Activated naive CD8-positive, alpha-beta T cell treated with anti-CD3 and anti-CD28 coated beads, Interleukin-2, amount 50 U/mL, for 24 hours (primary cell): ENCODE data around the gene MYB.

Source experiments
- ATAC-seq: fragments of 150-1000 bp; cut with Tn5 transposase; one replicate; pipeline ENCODE4 v1.10.0; 2021
- DNase-seq: peaks from one replicate; pipeline ENCODE4 v3.0.0; 2021
- H3K27ac Mint-ChIP-seq: one replicate; pipeline ENCODE4 v1.8.0; 2021; ENCODE audit warnings: mild to moderate bottlenecking, mixed read lengths
- H3K27me3 Mint-ChIP-seq: one replicate; pipeline ENCODE4 v1.8.0; 2021; ENCODE audit warnings: mixed read lengths
- H3K36me3 Mint-ChIP-seq: one replicate; pipeline ENCODE4 v1.8.0; 2021; ENCODE audit warnings: low read depth, mixed read lengths
- H3K4me1 Mint-ChIP-seq: one replicate; pipeline ENCODE4 v1.8.0; 2021; ENCODE audit warnings: mixed read lengths
- H3K4me3 Mint-ChIP-seq: one replicate; pipeline ENCODE4 v1.8.0; 2021; ENCODE audit warnings: mild to moderate bottlenecking, moderate library complexity, mixed read lengths
- H3K9me3 Mint-ChIP-seq: one replicate; pipeline ENCODE4 v1.8.0; 2021; ENCODE audit warnings: mixed read lengths

MYB gene

DNA sequence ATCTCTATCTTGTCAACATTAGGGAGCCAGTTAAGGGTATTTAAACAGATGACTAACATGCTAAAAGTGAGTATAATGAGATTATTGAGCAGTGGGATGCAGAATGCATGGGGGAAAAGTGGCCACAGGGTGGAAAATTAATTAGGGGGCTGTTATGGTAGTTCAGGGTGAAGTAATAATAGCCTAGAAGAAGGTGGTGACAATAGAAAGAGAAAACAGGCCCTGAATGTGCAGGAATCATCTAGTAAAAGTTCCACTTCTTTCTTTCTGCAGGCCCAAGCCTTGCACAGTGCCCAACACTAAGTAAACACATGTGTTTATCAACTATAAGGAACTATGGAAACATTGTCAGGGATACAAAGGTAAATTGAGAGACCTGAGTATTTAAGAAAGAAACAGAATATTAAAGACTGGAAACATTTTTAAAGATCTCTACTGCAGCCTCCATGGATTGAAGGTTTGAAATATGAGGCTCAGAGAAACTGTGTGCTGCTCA lies 7.1 kb upstream of the MYB start:
- Mint-ChIP-seq H3K4me1 (peaks cover 33% of the 10 kb centered on the region), H3K9me3 (no peaks in the 10 kb centered on the region), H3K27ac (no peak overlapping the region), H3K36me3 (no peaks in the 10 kb centered on the region), H3K4me3 (no peak overlapping the region), H3K27me3 (no peaks in the 10 kb centered on the region)
- no peak for DNase-seq
- no peak for ATAC-seq

DNA sequence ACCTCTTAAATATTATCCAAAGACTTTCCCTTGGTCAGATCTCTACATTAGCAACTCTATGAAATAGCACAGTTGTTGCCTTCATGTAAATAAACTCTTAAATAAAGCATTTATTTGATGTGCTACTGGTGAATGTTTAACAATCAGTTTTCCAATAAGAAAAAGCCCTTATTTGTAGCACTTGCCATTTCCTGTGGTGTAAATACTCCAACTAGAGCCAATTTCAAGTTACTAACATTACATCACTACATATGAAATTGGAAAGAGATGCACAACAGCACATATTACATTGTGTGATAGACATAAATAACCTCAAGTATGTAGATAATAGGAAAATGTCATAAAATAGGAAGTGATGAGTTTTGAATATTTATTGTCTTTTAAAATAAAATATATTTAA lies 5.0 kb upstream of the MYB start:
- H3K36me3 Mint-ChIP-seq, result no peaks in the 10 kb centered on the region
- ATAC-seq, result no peak
- H3K27ac Mint-ChIP-seq, result no peak overlapping the region

DNA sequence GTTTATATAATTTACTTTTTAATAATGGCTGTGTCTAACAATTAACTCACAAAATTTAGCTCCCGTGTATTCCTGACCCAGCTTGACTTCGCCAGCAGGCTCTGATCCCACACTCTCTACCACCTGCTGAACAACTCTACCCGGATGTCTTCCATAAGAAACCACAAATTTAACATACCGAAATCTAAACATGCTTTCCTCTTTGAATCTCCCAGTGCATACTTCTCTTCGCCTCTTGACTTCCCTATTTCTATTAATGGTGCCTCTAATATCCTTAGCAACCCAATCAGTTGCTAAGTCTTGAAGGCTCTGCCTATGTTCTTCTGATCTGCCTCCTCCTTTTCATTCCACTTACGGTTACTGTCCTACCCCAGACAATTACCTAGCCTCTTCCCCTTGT lies 4.6 kb upstream of the MYB start:
- Mint-ChIP-seq H3K9me3 (no peaks in the 10 kb centered on the region), H3K4me1 (peaks cover 30% of the 10 kb centered on the region), H3K36me3 (no peaks in the 10 kb centered on the region), H3K4me3 (no peak overlapping the region), H3K27me3 (no peaks in the 10 kb centered on the region), H3K27ac (no peak overlapping the region)
- ATAC-seq (no peak), DNase-seq (no peak)

More for the DNA sequence above, 5.0 kb upstream of the MYB start:
- Mint-ChIP-seq H3K4me3 (no peak overlapping the region), H3K27me3 (no peaks in the 10 kb centered on the region), H3K4me1 (peaks cover 33% of the 10 kb centered on the region), H3K9me3 (no peaks in the 10 kb centered on the region)
- no peak for DNase-seq

DNA sequence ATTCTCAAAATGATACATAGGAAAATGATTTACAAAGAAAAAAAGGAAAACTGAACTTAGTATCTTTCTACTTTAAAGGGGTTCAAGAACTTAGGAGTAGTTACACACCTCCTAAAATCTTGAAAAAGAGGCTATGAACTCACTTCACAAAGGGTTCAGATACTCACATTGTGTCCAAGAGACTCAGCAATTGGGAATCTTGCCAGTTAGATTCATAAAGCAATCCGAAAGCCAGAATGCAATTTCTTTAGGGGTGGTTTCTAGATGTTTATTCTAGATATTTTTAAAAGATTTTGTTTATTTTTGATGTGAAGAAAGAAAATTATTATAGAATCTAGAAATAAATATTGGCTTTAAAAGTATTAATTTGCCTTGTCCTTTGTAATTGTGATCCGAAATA lies 1.7 kb upstream of the MYB start:
- ATAC-seq (no peak), DNase-seq (no peak)
- Mint-ChIP-seq H3K4me3 (no peak overlapping the region), H3K4me1 (peaks cover 42% of the 10 kb centered on the region), H3K36me3 (no peaks in the 10 kb centered on the region), H3K9me3 (no peaks in the 10 kb centered on the region), H3K27ac (peak overlapping the region; percentile 98), H3K27me3 (no peaks in the 10 kb centered on the region)

DNA sequence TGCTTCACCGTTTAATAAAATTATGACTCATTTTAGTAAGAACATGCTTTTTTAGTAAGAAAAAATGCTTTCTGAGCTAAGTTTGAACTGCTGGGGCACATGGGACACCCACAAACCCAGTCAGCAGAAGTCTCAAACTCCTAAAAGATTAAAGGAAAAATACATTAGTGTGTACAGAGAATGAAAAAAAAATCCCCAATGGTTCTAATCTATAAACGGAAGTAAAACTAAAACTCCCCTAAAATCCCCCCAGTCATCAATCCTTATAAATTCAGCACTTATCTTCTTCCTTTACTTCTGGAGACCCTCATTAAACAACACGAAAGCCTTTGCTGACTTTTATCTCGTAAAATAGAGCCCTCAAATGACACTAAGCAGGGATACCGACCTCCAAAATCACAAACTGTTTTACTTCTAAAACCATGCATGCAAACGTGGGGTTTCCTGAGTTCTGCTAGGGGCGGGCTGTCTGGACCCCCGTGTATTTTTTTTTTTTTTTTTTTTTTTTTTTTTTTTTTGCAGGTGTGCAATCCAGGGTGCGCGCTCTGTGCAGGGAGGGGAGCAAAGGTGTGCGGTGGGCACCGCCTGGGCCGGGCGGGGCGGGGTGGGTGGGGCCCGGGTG lies 1.1 kb upstream of the MYB start:
- Mint-ChIP-seq H3K4me1 (peaks cover 43% of the 10 kb centered on the region), H3K4me3 (peak overlapping the region; percentile 82), H3K27me3 (no peaks in the 10 kb centered on the region), H3K27ac (peak overlapping the region; percentile 98), H3K9me3 (no peaks in the 10 kb centered on the region), H3K36me3 (no peaks in the 10 kb centered on the region)
- DNase-seq (no peak), ATAC-seq (no peak)

DNA sequence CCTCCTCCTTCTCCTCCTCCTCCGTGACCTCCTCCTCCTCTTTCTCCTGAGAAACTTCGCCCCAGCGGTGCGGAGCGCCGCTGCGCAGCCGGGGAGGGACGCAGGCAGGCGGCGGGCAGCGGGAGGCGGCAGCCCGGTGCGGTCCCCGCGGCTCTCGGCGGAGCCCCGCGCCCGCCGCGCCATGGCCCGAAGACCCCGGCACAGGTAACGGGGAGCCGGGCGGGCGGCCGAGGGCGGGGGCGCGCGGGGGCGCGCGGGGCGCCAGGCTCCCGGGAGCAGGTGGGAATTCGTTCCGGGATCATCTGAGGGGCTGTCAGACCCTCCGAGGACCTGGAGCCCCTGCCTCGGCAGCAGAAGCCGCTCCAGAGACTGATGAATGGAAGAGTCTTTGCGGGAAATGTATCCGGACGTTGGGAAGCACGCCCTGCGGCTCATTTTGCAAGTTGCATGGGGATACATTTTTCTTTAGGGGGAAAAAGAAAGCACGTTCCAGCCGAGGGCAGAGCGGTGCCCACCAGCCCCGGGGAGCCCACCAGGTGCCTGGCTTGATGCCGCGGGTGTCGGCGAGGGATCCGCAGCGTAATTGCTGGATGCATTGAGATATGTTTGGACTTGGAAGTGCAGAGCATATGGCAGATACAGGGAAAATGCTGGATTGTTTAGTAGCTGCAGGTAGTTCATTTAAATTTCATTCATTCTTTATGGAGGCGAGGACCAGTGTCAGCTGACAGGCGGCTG lies 394 bp downstream of the MYB start:
- Mint-ChIP-seq H3K36me3 (peaks cover 11% of the 10 kb centered on the region), H3K27ac (peak overlapping the region; percentile 96), H3K4me1 (peaks cover 50% of the 10 kb centered on the region), H3K4me3 (peak overlapping the region; percentile 98), H3K27me3 (no peaks in the 10 kb centered on the region), H3K9me3 (no peaks in the 10 kb centered on the region)
- DNase-seq, result peak; percentile 32
- peak; percentile 1 for ATAC-seq

DNA sequence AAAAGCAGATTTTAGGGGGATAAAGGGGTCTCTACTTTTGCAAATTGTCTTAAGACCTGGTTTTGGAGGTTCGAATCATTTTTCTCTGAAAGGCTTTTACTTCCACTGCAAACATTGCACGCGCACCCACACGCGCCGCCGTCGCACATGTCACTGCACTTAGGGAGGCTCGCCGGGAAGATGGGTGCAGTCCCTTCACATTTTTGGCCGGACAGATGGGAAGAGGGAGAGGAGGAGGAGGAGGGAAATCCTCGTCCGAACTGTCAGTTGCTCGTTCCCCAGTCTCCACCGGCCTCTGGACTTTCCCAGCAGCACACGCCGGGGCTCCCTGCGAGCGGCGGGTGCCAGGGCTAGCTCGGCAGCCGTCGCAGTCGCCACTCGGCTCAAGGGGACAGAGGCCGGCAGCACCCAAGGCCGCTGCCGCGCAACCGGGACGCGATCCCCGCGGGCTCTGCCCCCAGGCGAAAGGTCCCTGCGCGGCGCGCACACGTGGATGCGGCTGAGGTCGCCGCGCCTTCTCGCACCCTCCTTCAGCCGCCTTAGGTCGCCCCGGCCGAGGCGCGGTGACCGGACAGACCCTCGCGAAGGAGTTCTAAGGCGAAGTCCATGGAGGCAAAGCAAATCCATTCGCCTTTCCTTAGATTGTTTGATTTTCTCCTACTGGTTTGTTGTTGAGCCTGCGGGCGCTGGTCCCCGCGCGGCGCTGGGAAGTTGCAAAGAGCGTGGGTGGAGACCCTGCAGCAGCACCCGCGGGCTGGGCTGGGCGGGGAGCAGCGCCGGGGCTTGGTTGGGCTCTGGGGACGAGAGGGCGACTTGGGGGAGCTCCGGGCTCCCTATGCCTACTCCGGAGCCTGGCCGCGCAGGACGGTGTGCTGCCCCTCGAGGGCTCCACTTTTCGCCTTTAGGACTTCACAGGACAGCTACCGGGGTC lies 1.2 kb downstream of the MYB start:
- Mint-ChIP-seq H3K27me3 (no peaks in the 10 kb centered on the region), H3K4me1 (peaks cover 44% of the 10 kb centered on the region), H3K36me3 (peaks cover 17% of the 10 kb centered on the region), H3K9me3 (no peaks in the 10 kb centered on the region), H3K27ac (peak overlapping the region; percentile 96), H3K4me3 (peak overlapping the region; percentile 98)
- ATAC-seq (peak; percentile 18), DNase-seq (peak; percentile 62)

DNA sequence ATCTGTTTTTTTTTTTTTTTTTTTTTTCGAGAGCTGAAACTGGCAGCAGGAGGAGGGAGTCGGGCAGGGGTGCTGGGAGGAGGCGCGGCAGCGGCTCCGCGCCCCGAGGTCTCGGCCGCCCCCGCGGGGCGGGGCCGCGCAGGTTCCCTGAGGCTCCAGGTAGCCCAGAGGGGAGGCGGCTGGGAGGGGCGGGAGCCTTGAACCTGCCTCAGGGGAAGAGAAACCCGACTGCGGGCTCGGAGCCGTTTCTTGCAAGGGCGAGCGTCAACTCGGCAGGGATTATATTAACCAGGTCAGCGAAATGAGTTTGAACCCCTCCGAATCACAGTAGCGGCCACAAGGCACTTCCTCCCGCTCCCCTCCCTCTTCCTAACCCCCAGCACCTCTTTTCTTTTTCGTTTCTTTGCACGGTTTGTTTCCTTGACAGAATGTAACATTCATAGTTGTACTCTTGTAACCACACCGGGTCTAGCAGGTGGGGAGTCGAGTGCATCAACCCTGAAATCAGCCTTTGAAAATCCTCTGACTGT lies 2.0 kb downstream of the MYB start:
- H3K36me3 Mint-ChIP-seq, result peaks cover 22% of the 10 kb centered on the region
- no peaks in the 10 kb centered on the region for H3K27me3 Mint-ChIP-seq
- DNase-seq (peak; percentile 76), ATAC-seq (peak; percentile 51)
- H3K9me3 Mint-ChIP-seq, result no peaks in the 10 kb centered on the region
- peak overlapping the region; percentile 98 for H3K4me3 Mint-ChIP-seq
- peak overlapping the region; percentile 96 for H3K27ac Mint-ChIP-seq
- H3K4me1 Mint-ChIP-seq, result peaks cover 44% of the 10 kb centered on the region

DNA sequence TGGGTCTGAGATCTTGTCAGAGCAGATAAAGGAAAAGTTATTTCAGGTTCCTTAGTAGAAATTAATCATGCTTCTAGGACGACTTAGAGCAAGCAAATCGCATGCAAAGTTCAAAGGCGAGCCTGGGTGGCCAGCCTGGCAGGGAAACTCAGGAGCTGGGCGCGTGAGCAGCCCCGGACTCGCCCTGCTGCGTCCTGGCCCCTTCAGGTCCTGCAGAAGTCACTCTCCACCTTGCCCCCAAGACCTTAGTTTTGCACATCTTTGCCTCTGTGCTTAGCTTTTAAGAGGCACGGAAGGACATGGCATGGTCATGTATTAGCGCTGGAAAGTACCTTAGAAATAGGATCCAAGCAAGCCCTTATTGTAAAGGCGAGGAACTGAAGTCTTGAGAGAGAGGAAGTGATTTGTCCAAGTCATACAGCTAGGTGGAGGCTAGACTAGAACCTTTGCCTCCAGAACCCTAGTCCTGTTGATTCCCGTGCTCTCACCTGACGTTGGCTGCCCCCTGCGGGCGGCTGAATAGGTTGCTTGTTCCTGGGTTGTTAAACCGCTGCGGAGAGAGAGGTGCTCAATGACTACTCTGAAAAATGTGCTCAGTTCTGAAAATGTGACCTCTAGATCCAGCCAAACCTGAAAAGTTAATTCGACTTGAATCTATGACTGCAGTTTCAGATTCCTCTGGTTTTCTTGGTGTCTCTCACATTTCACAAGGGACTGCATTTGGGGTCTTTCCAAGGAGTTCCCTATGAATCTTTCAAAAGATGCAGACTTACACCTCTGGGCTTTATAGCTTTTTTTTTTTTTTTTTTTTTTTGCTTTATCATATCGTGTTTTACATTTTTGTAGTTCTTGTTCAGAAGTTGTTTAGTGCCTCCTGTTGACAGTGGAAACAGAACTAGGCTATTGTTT lies 2.7 kb downstream of the MYB start:
- Mint-ChIP-seq H3K4me3 (peak overlapping the region; percentile 98), H3K27me3 (no peaks in the 10 kb centered on the region), H3K36me3 (peaks cover 26% of the 10 kb centered on the region), H3K27ac (peak overlapping the region; percentile 96), H3K9me3 (no peaks in the 10 kb centered on the region), H3K4me1 (peaks cover 42% of the 10 kb centered on the region)
- peak; percentile 45 for ATAC-seq
- peak; percentile 79 for DNase-seq

DNA sequence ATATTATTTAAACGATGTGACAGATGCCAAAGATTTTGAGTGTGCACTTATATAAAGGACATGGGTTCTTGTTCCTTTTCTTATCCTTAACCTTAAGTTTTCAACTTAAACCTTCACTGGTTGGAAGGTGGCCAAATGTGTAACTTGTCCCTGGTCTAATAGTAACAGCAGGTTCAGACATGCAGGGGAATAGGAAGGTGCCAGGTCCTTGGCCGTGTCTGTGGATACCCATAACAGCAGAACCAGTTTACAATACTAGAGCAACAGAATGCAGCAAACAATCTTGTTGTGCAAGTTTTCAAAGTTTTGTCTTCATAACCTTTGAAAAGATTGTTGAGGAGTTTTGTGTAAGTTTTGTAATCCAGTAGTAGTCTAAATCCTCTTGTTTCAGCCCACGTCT lies 4.4 kb downstream of the MYB start:
- Mint-ChIP-seq H3K4me1 (peaks cover 29% of the 10 kb centered on the region), H3K36me3 (peaks cover 42% of the 10 kb centered on the region), H3K27me3 (no peaks in the 10 kb centered on the region), H3K4me3 (no peak overlapping the region), H3K27ac (no peak overlapping the region), H3K9me3 (no peaks in the 10 kb centered on the region)
- DNase-seq (no peak), ATAC-seq (no peak)

DNA sequence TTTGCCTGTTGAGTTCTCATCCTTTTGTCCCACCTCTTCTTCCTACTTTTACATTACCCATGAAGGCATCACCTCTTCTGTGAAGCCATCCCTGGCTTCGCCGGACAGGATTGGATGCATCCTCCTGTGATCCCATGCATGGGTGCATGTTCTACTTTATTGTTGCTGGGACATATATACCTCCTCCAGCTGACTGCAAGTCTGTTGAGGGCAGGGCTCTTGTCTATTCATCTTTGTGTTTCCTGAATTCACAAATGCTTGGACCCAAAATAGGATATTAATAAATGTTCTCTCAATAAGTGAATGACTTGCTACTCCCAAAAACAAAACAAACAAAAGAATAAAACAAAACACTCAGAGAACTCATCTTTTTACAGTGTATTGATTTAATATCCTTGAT lies 5.1 kb downstream of the MYB start:
- no peaks in the 10 kb centered on the region for H3K9me3 Mint-ChIP-seq
- H3K4me3 Mint-ChIP-seq, result no peak overlapping the region
- H3K27me3 Mint-ChIP-seq, result no peaks in the 10 kb centered on the region
- ATAC-seq (no peak), DNase-seq (no peak)
- H3K36me3 Mint-ChIP-seq, result peaks cover 42% of the 10 kb centered on the region
- H3K4me1 Mint-ChIP-seq, result peaks cover 27% of the 10 kb centered on the region
- H3K27ac Mint-ChIP-seq, result no peak overlapping the region

DNA sequence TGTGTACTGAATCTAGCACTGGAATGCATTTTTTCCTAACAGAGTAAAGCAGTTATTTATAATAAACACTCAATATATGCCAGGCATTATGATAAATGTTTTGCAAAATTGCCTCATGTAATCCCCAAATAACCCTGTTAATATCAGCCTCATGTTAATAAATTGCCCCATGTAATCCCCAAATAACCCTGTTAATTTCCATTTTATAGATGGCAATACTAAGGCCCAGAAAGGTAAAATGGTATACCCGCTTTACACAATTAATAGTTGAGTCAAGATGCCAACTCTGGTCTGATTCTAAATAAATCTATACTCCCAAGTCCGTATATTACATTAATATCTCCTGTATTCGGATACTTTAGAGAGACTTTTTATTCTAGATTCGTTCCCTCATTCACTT lies 6.3 kb downstream of the MYB start:
- DNase-seq (no peak), ATAC-seq (no peak)
- Mint-ChIP-seq H3K27me3 (no peaks in the 10 kb centered on the region), H3K9me3 (no peaks in the 10 kb centered on the region), H3K36me3 (peaks cover 50% of the 10 kb centered on the region), H3K27ac (no peak overlapping the region), H3K4me1 (peaks cover 24% of the 10 kb centered on the region), H3K4me3 (no peak overlapping the region)

DNA sequence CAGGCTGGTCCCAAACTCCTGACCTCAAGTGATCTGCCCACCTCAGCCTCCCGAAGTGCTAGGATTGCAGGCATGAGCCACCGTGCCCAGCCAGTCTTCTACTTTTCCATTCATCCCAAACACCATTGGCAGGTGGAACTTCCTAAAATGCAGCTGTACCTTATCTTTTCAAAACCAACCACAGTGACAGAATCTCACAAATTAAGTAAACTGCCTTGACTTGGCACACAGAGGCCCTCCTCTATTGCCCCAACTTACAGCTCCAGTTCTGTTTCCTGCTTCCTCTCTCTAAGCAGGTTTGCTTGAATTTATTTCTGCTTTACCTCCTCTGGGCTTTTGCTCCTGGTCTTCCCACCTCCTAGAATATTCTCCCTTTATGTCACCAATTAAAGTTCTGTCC lies 7.6 kb downstream of the MYB start:
- peaks cover 59% of the 10 kb centered on the region for H3K36me3 Mint-ChIP-seq
- ATAC-seq, result no peak
- H3K9me3 Mint-ChIP-seq, result no peaks in the 10 kb centered on the region
- no peak for DNase-seq
- H3K27ac Mint-ChIP-seq, result no peak overlapping the region
- peaks cover 18% of the 10 kb centered on the region for H3K4me1 Mint-ChIP-seq
- no peak overlapping the region for H3K4me3 Mint-ChIP-seq
- H3K27me3 Mint-ChIP-seq, result no peaks in the 10 kb centered on the region

DNA sequence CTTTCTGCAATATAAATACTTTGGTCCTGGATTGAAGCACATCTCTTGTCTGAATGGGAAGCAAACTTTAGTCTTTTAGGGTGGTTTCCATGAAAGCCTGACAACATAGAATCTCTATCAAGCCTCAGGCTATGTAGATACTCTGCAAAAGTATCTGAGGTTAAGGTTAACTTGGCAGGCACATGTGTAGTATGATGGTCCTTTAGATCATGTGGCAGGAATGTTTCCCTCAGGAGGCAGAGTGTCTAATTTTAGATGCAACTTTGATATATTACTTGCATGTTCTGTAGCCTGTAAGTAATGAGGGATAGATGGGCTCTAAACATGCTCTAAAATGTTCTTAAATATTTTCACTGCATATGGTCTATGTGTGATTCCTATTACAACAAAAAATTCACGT lies 8.2 kb downstream of the MYB start:
- ATAC-seq (no peak), DNase-seq (no peak)
- peaks cover 13% of the 10 kb centered on the region for H3K4me1 Mint-ChIP-seq
- no peak overlapping the region for H3K27ac Mint-ChIP-seq
- no peaks in the 10 kb centered on the region for H3K9me3 Mint-ChIP-seq
- H3K4me3 Mint-ChIP-seq, result no peak overlapping the region
- H3K36me3 Mint-ChIP-seq, result peaks cover 65% of the 10 kb centered on the region
- H3K27me3 Mint-ChIP-seq, result no peaks in the 10 kb centered on the region
